ENCODE measurements around the gene FRMD4A.

GRCh38 chr10:13993169-13993568, 337.6 kb downstream of the FRMD4A start:
- TF ChIP-seq EZH2phosphoT487 (IDR thresholded peaks at IDR 0.05; ENCODE audit: insufficient read depth, low read depth) (no peak), EZH2 (IDR thresholded peaks at IDR 0.05; ENCODE audit: insufficient read depth, poor library complexity, severe bottlenecking) (no peak)
